Thyroid gland (tissue), 4 donors: ENCODE results near the gene ANXA10. TPM values are rescaled to one million over a fixed set of nuclear protein-coding genes. Genes with fewer than 3 reads are reported as not detected.

Experiments
- DNase-seq, 2 donors: peaks; one replicate each; pipeline ENCODE4 v3.0.0-alpha.2; 2019
- H3K27ac ChIP-seq, 3 donors: fragments of 200-600 bp; sonication (generic); 1 replicate in 2 of 3; 2 replicates in 1 of 3; pipeline ENCODE4 v1.5.1; 2016 to 2019; ENCODE audit warnings: mild to moderate bottlenecking in 1 of 3, moderate library complexity in 1 of 3
- H3K27me3 ChIP-seq: fragments of 200-600 bp; sonication (generic); one replicate; pipeline ENCODE4 v1.5.1; 2019
- H3K36me3 ChIP-seq, 2 donors: fragments of 200-600 bp; sonication (generic); one replicate each; pipeline ENCODE4 v1.5.1; 2016 to 2019
- H3K4me1 ChIP-seq, 2 donors: fragments of 200-600 bp; sonication (generic); one replicate each; pipeline ENCODE4 v1.5.1; 2017 to 2019
- H3K4me3 ChIP-seq, 3 donors: fragments of 200-600 bp; sonication (generic); replicated peaks in 1 of 3; 1 replicate in 2 of 3; 2 replicates in 1 of 3; pipeline ENCODE4 v1.5.1; 2016; ENCODE audit warnings: mild to moderate bottlenecking in 1 of 3
- H3K9me3 ChIP-seq: fragments of 200-600 bp; sonication (generic); one replicate; pipeline ENCODE4 v1.5.1; 2017
- POLR2A ChIP-seq, 2 donors: fragments of 450-650 bp; IDR thresholded peaks; one replicate each; pipeline ENCODE4 v1.6.1; 2017; ENCODE audit warnings: antibody characterized with exemption in 2 of 2, mild to moderate bottlenecking in 2 of 2, moderate library complexity in 1 of 2
- WGBS, 2 donors: methylation state at CpG; one replicate each; pipeline ENCODE4 v1.1.5; 2017; 5-methylcytosine and 5-hydroxymethylcytosine counted together
- intact Hi-C: fragments of 100-400 bp; cut with DNase I; formaldehyde crosslinking; loops from one replicate; pipeline ENCODE4 v1.15.1; 2023
- total RNA-seq, 4 donors: library from RNA; depleted of rRNA; stranded (reverse); fragments of >200 nt; gene quantifications; one replicate each; pipeline ENCODE4 v1.2.3, GENCODE V29; 2016
- TF ChIP-seq, protein P1 (sequence below), 6 experiments: fragments of 200-600 bp in 3 of 6; fragments of 450-650 bp in 3 of 6; sonication (generic) in 3 of 6; IDR thresholded peaks; one replicate each; pipeline ENCODE4 v1.5.1; 2016 to 2019; ENCODE audit warnings: antibody characterized with exemption in 6 of 6, mild to moderate bottlenecking in 2 of 6, inconsistent platforms in 1 of 6, moderate library complexity in 1 of 6

ANXA10 gene
- total RNA-seq, 4 donors from 2014 or later = not detected

DNA sequence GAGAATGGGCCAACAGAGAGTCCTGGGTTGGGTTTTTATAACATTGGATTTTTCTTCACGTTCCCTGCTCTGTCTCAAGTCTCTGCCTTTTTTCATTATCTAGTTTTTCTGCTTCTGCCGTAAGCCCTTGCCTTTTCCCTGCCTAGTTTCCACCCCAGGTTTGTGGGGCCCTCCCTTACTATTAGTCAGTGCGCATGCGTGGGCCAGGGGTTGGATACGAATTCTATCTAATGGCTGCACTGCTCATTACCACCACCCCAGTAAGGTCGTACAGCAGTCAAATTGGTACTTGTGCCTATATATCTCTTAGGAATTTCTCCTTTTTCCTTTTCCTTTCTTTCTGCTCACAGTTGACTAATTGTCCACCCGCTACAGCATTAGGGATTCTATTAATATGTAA, 49.4 kb downstream of the ANXA10 start:
- Histone ChIP-seq H3K4me1 (no peaks in the 10 kb centered on the region), H3K9me3 (no peaks in the 10 kb centered on the region), H3K36me3 (no peaks in the 10 kb centered on the region), H3K27me3 (no peaks in the 10 kb centered on the region), H3K4me3 (no peak overlapping the region), H3K27ac (no peak overlapping the region)
- intact Hi-C loops = no loop called here
- TF ChIP-seq POLR2A (IDR thresholded peaks at IDR 0.05) = no peak
- TF ChIP-seq, protein P1, sequence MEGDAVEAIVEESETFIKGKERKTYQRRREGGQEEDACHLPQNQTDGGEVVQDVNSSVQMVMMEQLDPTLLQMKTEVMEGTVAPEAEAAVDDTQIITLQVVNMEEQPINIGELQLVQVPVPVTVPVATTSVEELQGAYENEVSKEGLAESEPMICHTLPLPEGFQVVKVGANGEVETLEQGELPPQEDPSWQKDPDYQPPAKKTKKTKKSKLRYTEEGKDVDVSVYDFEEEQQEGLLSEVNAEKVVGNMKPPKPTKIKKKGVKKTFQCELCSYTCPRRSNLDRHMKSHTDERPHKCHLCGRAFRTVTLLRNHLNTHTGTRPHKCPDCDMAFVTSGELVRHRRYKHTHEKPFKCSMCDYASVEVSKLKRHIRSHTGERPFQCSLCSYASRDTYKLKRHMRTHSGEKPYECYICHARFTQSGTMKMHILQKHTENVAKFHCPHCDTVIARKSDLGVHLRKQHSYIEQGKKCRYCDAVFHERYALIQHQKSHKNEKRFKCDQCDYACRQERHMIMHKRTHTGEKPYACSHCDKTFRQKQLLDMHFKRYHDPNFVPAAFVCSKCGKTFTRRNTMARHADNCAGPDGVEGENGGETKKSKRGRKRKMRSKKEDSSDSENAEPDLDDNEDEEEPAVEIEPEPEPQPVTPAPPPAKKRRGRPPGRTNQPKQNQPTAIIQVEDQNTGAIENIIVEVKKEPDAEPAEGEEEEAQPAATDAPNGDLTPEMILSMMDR (IDR thresholded peaks at IDR 0.05) = no peak
- no peak for DNase-seq
- 90 to 92% methylated on average over 7 of the region's 7 CpGs for WGBS, 2 donors

DNA sequence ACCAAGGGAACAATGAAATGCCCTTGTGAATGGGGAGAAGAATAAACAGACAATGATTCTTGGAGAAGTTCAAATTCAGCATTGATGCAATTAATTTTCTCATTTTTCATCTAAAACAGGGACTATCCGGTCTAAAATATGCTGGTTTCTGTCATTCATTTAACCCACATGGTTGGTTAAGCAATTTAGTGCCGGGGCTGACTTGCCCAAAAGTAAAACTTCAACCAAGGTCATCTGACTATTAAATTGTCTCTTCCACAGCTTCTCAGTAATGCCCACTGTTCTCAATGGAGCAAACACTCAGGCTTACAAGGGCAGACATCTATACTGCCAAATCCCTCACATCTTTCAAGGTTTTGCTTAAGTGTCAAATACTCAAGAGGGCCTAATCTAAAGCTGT, 51.3 kb downstream of the ANXA10 start:
- TF ChIP-seq, protein P1 (IDR thresholded peaks at IDR 0.05) = no peak
- no peak for TF ChIP-seq POLR2A (IDR thresholded peaks at IDR 0.05)
- 67 to 84% methylated on average over 2 of the region's 2 CpGs for WGBS, 2 donors
- intact Hi-C loops = no loop called here

DNA sequence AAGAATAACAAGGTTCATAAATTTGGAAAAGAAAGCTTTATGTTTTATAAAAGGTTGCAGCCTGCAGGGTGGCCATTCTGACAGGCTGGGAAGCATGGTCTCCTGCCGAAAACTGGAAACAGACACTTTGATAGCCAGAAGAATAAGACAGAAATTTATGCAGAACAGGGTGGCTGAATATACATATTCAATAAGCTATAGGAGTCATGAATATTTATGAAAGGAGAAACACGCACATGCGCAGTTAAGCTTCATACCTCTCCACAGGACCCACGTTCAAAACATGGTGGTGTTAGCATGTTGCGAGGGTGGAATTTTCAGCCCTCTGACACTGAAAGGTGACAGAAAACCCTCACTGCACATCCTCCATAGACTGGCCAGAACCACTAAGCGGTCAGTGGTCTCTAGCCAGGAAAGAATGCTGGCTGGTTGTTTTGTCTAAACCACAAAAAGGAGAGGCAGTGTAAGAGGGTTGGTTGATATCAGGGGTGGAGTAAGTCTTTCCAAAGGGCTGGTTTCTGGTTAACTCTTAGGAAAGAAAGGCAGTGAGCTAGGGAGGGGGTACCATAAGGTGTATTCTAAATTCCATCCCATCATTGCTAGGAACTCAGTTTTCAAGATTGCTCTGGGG, 58.2 kb downstream of the ANXA10 start:
- Histone ChIP-seq H3K36me3 (no peaks in the 10 kb centered on the region), H3K4me3 (no peak overlapping the region), H3K27ac (no peak overlapping the region), H3K9me3 (no peaks in the 10 kb centered on the region), H3K4me1 (no peaks in the 10 kb centered on the region), H3K27me3 (no peaks in the 10 kb centered on the region)
- intact Hi-C loops = no loop called here
- no peak for DNase-seq
- no peak for TF ChIP-seq POLR2A (IDR thresholded peaks at IDR 0.05)
- TF ChIP-seq, protein P1 (IDR thresholded peaks at IDR 0.05) = no peak
- WGBS, 2 donors = 86 to 89% methylated on average over 6 of the region's 6 CpGs

More for the DNA sequence above, 51.3 kb downstream of the ANXA10 start:
- Histone ChIP-seq H3K9me3 (no peaks in the 10 kb centered on the region), H3K4me1 (no peaks in the 10 kb centered on the region), H3K27me3 (no peaks in the 10 kb centered on the region), H3K4me3 (no peak overlapping the region), H3K27ac (no peak overlapping the region), H3K36me3 (no peaks in the 10 kb centered on the region)
- DNase-seq = no peak

DNA sequence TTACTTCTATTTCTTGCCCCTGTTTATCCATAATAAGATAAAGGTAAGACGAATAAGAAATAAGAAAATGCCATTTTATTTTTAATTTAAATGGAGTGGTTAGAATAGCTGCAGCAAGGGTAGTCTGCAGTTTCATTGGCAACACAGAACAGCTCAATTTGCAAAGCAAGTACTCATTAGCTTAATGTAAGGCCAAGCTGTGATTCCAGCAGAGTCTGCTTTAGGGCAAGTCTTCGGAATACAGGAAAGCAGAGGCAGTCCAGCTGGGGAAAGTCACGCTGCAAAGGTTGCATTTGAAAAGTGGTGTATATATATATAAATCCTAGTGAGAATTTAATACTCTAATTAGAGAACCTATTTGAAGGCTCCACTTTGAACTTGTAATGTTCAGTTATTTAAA, 59.0 kb downstream of the ANXA10 start:
- no peak for TF ChIP-seq POLR2A (IDR thresholded peaks at IDR 0.05)
- TF ChIP-seq, protein P1 (IDR thresholded peaks at IDR 0.05) = no peak
- no peaks in the 10 kb centered on the region for H3K27me3 ChIP-seq
- DNase-seq = no peak
- no peak overlapping the region for H3K27ac ChIP-seq
- no peak overlapping the region for H3K4me3 ChIP-seq
- no peaks in the 10 kb centered on the region for H3K36me3 ChIP-seq
- H3K9me3 ChIP-seq = no peaks in the 10 kb centered on the region
- WGBS, 2 donors = 80% methylated on average over 3 of the region's 3 CpGs
- intact Hi-C loops = no loop called here
- H3K4me1 ChIP-seq = no peaks in the 10 kb centered on the region

DNA sequence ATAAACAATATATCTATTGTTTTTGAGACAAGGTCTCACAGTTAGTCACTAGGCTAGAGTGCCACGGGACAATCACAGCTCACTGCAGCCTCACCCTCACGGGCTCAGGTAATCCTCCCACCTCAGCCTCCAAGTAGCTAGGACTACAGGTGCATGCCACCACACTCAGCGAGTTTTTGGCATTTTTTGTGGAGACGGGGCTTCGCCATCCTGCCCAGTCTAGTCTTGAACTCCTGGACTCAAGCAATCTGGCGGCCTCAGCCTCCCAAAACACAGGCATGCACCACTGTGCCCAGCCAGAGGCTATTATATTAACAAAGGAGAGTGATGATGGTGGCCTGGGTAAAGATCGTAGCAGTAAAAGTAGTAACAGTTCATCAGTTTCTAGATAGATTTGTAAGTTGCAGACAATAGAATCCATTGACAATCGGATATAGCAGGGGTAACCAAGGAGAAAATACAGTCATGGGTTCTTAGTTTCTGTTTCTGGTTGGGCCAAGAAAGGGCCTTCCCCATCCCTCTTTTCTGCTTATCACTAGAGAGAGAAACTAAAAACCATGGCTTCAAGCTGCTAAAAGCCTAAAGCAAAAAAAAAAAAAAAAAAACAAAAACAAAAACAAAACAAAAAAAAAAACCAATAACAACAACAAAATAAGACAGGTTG, 60.6 kb downstream of the ANXA10 start:
- WGBS, 2 donors = 83 to 93% methylated on average over 8 of the region's 8 CpGs
- TF ChIP-seq, protein P1 (IDR thresholded peaks at IDR 0.05) = no peak
- no peak for TF ChIP-seq POLR2A (IDR thresholded peaks at IDR 0.05)
- intact Hi-C loops = no loop called here

More for the DNA sequence above, 60.6 kb downstream of the ANXA10 start:
- Histone ChIP-seq H3K36me3 (no peaks in the 10 kb centered on the region), H3K27me3 (no peaks in the 10 kb centered on the region), H3K4me1 (no peaks in the 10 kb centered on the region), H3K27ac (no peak overlapping the region), H3K9me3 (no peaks in the 10 kb centered on the region), H3K4me3 (no peak overlapping the region)
- DNase-seq = no peak
